ENCODE results near the gene FABP6. TPM values are rescaled to one million over a fixed set of nuclear protein-coding genes. Genes with fewer than 3 reads are reported as not detected.

FABP6 gene
- total RNA-seq, 2 experiments from 2014 or later: not detected

- CTCF ChIA-PET: no interaction called here
Measured at GRCh38 chr5:160284291-160284873, 55.1 kb downstream of the FABP6 start.

GRCh38 chr5:160285316-160285715 lies 56.0 kb downstream of the FABP6 start:
- CTCF ChIA-PET: no interaction called here
- POLR2A ChIA-PET: no interaction called here

More at GRCh38 chr5:160284291-160284873, 55.1 kb downstream of the FABP6 start:
- POLR2A ChIA-PET: no interaction called here

- CTCF ChIA-PET: no interaction called here
- POLR2A ChIA-PET: no interaction called here
Measured at GRCh38 chr5:160286947-160287346, 57.6 kb downstream of the FABP6 start.

- ChIA-PET CTCF (no interaction called here), POLR2A (no interaction called here)
Measured at GRCh38 chr5:160287378-160288051, 58.2 kb downstream of the FABP6 start.

Other genes with a start within 250 kb of the FABP6 start
- gene TTC1, start 220.4 kb upstream of the FABP6 start, total RNA-seq: 10 to 100 TPM; 68.9 to 71.8 TPM
- gene PWWP2A, start 110.1 kb upstream of the FABP6 start, total RNA-seq: 10 to 100 TPM; 19.7 to 20.7 TPM
- under 1 TPM in 1 of 2 experiments, not detected in 1; 0.13 TPM for gene CCNJL, start 83.1 kb downstream of the FABP6 start, total RNA-seq
- gene C1QTNF2, start 141.1 kb downstream of the FABP6 start, total RNA-seq: not detected
- 1 to 10 TPM; 1.0 to 1.2 TPM for gene FAM200C, start 170.5 kb downstream of the FABP6 start, total RNA-seq
- gene SLU7, start 189.6 kb downstream of the FABP6 start, total RNA-seq: 10 to 100 TPM; 37.8 to 42.0 TPM
- 100 to 1,000 TPM; 103 to 106 TPM for gene PTTG1, start 192.3 kb downstream of the FABP6 start, total RNA-seq